ENCODE data around the gene TTC29.
"Not testable (repeated sequence)": the region's sequence is repeated elsewhere in the genome, so short reads cannot be mapped to it uniquely, and the experiment has no call there.

Gene TTC29

GRCh38 chr4:146762016-146762415, 183.6 kb downstream of the TTC29 start:
- TF ChIP-seq, protein P1, sequence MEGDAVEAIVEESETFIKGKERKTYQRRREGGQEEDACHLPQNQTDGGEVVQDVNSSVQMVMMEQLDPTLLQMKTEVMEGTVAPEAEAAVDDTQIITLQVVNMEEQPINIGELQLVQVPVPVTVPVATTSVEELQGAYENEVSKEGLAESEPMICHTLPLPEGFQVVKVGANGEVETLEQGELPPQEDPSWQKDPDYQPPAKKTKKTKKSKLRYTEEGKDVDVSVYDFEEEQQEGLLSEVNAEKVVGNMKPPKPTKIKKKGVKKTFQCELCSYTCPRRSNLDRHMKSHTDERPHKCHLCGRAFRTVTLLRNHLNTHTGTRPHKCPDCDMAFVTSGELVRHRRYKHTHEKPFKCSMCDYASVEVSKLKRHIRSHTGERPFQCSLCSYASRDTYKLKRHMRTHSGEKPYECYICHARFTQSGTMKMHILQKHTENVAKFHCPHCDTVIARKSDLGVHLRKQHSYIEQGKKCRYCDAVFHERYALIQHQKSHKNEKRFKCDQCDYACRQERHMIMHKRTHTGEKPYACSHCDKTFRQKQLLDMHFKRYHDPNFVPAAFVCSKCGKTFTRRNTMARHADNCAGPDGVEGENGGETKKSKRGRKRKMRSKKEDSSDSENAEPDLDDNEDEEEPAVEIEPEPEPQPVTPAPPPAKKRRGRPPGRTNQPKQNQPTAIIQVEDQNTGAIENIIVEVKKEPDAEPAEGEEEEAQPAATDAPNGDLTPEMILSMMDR (IDR thresholded peaks at IDR 0.05; ENCODE audit: low read depth, low read length), result no peak
- no peak overlapping the region for H3K4me3 ChIP-seq (ENCODE audit: low read depth, low read length)

DNA sequence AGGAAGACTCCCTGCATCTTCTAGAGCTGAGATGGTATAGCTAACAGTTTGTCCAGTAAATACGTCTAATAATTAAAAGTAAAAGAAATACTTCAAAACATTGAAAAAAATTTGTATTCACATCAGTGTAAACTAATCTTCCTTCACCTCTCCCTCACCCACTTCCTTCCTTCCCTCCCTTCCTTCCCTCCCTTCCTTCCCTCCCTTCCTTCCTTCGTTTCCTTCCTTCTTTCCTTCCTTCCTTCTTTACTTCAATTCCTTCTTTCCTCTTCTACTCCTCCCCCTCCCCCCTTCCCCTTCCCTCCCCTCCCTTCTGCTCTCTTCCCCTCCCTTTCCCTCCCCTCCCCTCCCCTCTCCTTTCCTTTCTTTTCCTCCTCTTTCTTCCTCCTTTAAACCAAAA, 203.2 kb downstream of the TTC29 start:
- TF ChIP-seq, protein P1 (IDR thresholded peaks at IDR 0.05; ENCODE audit: low read depth, low read length), result no peak
- H3K4me3 ChIP-seq (ENCODE audit: low read depth, low read length), result no peak overlapping the region

- no peak overlapping the region for H3K4me3 ChIP-seq (ENCODE audit: low read depth, low read length)
- TF ChIP-seq, protein P1 (IDR thresholded peaks at IDR 0.05; ENCODE audit: low read depth, low read length), result no peak
Observed at GRCh38 chr4:146739182-146739581, 206.5 kb downstream of the TTC29 start.

DNA sequence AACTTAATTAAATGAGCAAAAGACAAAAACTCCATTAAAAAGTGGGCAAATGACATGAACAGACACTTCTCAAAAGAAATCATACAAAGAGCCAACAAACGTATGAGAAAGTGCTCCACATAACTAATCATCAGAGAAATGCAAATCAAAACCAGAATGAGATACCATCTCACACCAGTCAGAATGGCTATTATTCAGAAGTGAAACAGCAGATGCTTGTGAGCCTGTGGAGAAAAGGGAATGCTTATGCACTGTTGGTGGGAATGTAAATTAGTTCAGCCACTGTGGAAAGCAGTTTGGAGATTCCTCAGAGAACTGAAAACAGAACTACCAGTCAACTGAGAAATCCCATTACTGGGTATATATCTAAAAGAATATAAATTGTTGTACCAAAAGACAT, 222.1 kb downstream of the TTC29 start:
- not testable (repeated sequence) for H3K4me3 ChIP-seq (ENCODE audit: low read depth, low read length)

DNA sequence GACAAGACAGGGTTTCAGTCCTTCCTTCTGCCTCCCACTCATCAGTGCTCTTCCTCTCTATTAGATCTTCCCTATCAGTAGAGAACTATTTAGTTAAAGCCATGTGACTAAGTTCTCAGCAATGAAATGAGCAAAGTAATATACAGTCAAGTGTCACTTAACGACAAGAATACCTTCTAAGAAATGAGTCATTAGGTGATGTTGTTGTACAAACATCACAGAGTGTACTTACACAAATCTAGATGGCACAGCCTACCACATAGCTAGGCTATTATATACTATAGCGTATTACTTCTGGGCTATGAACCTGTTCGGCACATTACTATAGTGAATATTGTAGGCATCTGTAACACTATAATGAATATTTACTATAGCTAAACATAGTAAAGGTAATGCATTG, 235.7 kb downstream of the TTC29 start:
- TF ChIP-seq, protein P1 (IDR thresholded peaks at IDR 0.05; ENCODE audit: low read depth, low read length), result no peak
- H3K4me3 ChIP-seq (ENCODE audit: low read depth, low read length), result no peak overlapping the region

DNA sequence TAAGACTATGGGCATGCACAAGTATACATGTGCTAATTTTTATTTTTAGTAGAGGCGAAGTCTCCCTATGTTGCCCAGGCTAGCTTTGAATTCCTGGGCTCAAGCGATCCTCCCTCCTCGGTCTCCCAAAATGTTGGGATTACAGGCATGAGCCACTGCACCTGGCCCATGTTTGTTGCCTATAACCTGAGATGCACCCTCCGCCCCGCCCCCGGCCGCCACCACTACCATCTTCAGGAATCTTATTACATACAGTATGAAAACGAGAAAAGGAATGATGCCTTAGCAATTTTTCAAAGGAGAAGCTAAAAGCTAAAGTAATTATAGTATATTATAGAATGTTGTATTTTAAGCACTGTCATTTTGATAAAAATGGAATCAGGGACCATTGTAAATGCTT, 245.8 kb downstream of the TTC29 start:
- no peak overlapping the region for H3K4me3 ChIP-seq (ENCODE audit: low read depth, low read length)
- TF ChIP-seq, protein P1 (IDR thresholded peaks at IDR 0.05; ENCODE audit: low read depth, low read length), result no peak

GRCh38 chr4:146674829-146675570, 270.7 kb downstream of the TTC29 start:
- no peak overlapping the region for H3K4me3 ChIP-seq (ENCODE audit: low read depth, low read length)
- TF ChIP-seq, protein P1 (IDR thresholded peaks at IDR 0.05; ENCODE audit: low read depth, low read length), result no peak

DNA sequence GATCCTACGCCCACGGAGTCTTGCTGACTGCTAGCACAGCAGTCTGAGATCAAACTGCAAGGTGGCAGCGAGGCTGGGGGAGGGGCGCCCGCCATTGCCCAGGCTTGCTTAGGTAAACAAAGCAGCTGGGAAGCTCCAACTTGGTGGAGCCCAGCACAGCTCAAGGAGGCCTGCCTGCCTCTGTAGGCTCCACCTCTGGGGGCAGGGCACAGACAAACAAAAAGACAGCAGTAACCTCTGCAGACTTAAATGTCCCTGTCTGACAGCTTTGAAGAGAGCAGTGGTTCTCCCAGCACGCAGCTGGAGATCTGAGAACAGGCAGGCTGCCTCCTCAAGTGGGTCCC, 281.7 kb downstream of the TTC29 start:
- H3K4me3 ChIP-seq (ENCODE audit: low read depth, low read length), result not testable (repeated sequence)
